Calu3 (cell line): ENCODE measurements around the gene BMPR1B. TPM values are rescaled to one million over a fixed set of nuclear protein-coding genes. Genes with fewer than 3 reads are reported as not detected.

ENCODE experiments used
- BruUV-seq: library from RNA; stranded (reverse); fragments of 400-500 nt; replicated peaks from 2 replicates; lab custom pipeline; 2021; lab: Mats Ljungman, UMichigan
- CTCF ChIA-PET: fragments of 300-600 bp; sonication (Branson Sonifier 250); formaldehyde crosslinking; loops from one replicate; lab custom pipeline; 2022; ENCODE audit warnings: antibody characterized with exemption; lab: Charles Lee
- DNase-seq: peaks from one replicate; pipeline ENCODE4 v3.0.0; 2022
- H3K27ac Mint-ChIP-seq: one replicate; pipeline ENCODE4 v1.8.0; 2022; ENCODE audit warnings: mixed read lengths; ENCODE audit not compliant: unreplicated experiment
- H3K27me3 Mint-ChIP-seq: one replicate; pipeline ENCODE4 v1.8.0; 2022; ENCODE audit warnings: mixed read lengths; ENCODE audit not compliant: unreplicated experiment
- H3K36me3 Mint-ChIP-seq: one replicate; pipeline ENCODE4 v1.8.0; 2022; ENCODE audit warnings: mild to moderate bottlenecking, moderate library complexity, mixed read lengths; ENCODE audit not compliant: insufficient read depth, unreplicated experiment
- H3K4me1 Mint-ChIP-seq: one replicate; pipeline ENCODE4 v1.8.0; 2022; ENCODE audit warnings: mild to moderate bottlenecking, low read depth, mixed read lengths; ENCODE audit not compliant: unreplicated experiment
- H3K4me3 Mint-ChIP-seq: one replicate; pipeline ENCODE4 v1.8.0; 2022; ENCODE audit warnings: mild to moderate bottlenecking, low read depth, moderate library complexity, mixed read lengths; ENCODE audit not compliant: unreplicated experiment
- H3K9me3 Mint-ChIP-seq: one replicate; pipeline ENCODE4 v1.8.0; 2022; ENCODE audit warnings: low read depth, mixed read lengths; ENCODE audit not compliant: unreplicated experiment
- intact Hi-C: fragments of 100-400 bp; cut with micrococcal nuclease; formaldehyde crosslinking; loops from one replicate; pipeline ENCODE4 v1.10.0; 2022; ENCODE audit not compliant: unreplicated experiment
- total RNA-seq: library from RNA; stranded (reverse); gene quantifications from 2 replicates; pipeline ENCODE4 v1.2.3, GENCODE V29; 2022
- TF ChIP-seq, protein P1 (sequence below): fragments of 200-600 bp; IDR thresholded peaks from one replicate; pipeline ENCODE4 v1.8.0; 2022; ENCODE audit warnings: antibody characterized with exemption; ENCODE audit not compliant: unreplicated experiment

The BMPR1B gene
- total RNA-seq, 1 experiment from 2014 or later: 9.2 TPM

DNA sequence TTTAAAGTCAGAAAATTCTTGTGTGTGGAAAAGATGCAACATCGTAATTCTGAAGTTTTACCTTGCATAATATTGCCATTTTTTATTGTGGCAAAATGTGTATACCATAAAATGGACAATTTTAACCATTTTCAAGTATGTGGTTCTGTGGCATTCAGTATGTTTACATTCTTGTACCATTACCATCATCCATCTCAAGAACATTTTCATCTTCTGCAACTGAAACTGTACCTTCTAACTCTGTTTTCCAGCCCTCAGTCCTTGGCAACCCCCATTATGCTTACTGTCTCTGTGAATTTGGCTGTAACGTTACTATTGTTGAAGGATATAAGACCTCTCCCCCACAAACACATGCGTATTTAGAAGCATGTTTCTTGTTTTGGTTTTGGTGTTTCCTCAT is 123.2 kb downstream of the BMPR1B start:
- CTCF ChIA-PET: no interaction called here
- Mint-ChIP-seq H3K9me3 (no peaks in the 10 kb centered on the region), H3K4me3 (no peak overlapping the region), H3K4me1 (no peaks in the 10 kb centered on the region), H3K36me3 (no peaks in the 10 kb centered on the region), H3K27ac (no peak overlapping the region), H3K27me3 (no peaks in the 10 kb centered on the region)
- no peak for DNase-seq
- TF ChIP-seq, protein P1, sequence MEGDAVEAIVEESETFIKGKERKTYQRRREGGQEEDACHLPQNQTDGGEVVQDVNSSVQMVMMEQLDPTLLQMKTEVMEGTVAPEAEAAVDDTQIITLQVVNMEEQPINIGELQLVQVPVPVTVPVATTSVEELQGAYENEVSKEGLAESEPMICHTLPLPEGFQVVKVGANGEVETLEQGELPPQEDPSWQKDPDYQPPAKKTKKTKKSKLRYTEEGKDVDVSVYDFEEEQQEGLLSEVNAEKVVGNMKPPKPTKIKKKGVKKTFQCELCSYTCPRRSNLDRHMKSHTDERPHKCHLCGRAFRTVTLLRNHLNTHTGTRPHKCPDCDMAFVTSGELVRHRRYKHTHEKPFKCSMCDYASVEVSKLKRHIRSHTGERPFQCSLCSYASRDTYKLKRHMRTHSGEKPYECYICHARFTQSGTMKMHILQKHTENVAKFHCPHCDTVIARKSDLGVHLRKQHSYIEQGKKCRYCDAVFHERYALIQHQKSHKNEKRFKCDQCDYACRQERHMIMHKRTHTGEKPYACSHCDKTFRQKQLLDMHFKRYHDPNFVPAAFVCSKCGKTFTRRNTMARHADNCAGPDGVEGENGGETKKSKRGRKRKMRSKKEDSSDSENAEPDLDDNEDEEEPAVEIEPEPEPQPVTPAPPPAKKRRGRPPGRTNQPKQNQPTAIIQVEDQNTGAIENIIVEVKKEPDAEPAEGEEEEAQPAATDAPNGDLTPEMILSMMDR: no peak
- intact Hi-C loops: no loop called here
- no TSS peak for BruUV-seq

GRCh38 chr4:94882756-94883155 is 125.0 kb downstream of the BMPR1B start:
- H3K27me3 Mint-ChIP-seq: no peaks in the 10 kb centered on the region
- H3K4me1 Mint-ChIP-seq: peaks cover 7% of the 10 kb centered on the region
- no peak overlapping the region for H3K4me3 Mint-ChIP-seq
- DNase-seq: no peak
- no peaks in the 10 kb centered on the region for H3K9me3 Mint-ChIP-seq
- no TSS peak for BruUV-seq
- TF ChIP-seq, protein P1: no peak
- no peaks in the 10 kb centered on the region for H3K36me3 Mint-ChIP-seq
- CTCF ChIA-PET: no interaction called here
- intact Hi-C loops: no loop called here
- H3K27ac Mint-ChIP-seq: no peak overlapping the region

GRCh38 chr4:94887027-94887426 is 129.3 kb downstream of the BMPR1B start:
- H3K36me3 Mint-ChIP-seq: no peaks in the 10 kb centered on the region

DNA sequence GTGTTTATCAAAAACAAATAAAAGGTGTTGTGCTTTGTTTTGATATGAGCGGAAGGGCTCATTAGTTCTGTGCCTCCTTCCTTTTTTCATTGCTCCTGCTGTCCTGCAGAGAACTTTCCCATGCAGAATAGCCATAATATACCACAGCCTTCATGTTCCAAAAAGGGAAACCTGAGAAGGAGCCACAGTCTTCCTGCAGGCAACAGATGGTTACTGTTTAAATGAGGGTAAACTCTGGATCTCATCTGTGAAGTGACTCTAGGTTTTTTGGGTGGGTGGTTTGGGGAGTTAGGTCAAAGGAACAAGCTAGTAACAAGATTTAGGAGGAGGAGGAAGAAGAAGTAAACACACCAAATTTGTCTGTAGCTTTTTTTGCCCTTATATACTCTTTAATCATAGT is 131.8 kb downstream of the BMPR1B start:
- H3K4me3 Mint-ChIP-seq: no peak overlapping the region
- peaks cover 7% of the 10 kb centered on the region for H3K4me1 Mint-ChIP-seq
- CTCF ChIA-PET: no interaction called here
- no TSS peak for BruUV-seq
- H3K36me3 Mint-ChIP-seq: no peaks in the 10 kb centered on the region
- DNase-seq: no peak
- no peaks in the 10 kb centered on the region for H3K9me3 Mint-ChIP-seq
- H3K27me3 Mint-ChIP-seq: no peaks in the 10 kb centered on the region
- H3K27ac Mint-ChIP-seq: no peak overlapping the region
- TF ChIP-seq, protein P1: no peak
- intact Hi-C loops: no loop called here

More at GRCh38 chr4:94887027-94887426, 129.3 kb downstream of the BMPR1B start:
- DNase-seq: no peak
- no peak overlapping the region for H3K27ac Mint-ChIP-seq
- no TSS peak for BruUV-seq
- H3K4me3 Mint-ChIP-seq: no peak overlapping the region
- TF ChIP-seq, protein P1: no peak
- H3K9me3 Mint-ChIP-seq: no peaks in the 10 kb centered on the region
- intact Hi-C loops: no loop called here
- H3K4me1 Mint-ChIP-seq: peaks cover 7% of the 10 kb centered on the region
- no peaks in the 10 kb centered on the region for H3K27me3 Mint-ChIP-seq
- CTCF ChIA-PET: no interaction called here
